Natural killer cell (primary cell): ENCODE data around the gene TNFAIP8L1. TPM values are rescaled to one million over a fixed set of nuclear protein-coding genes. Genes with fewer than 3 reads are reported as not detected.
A peak's percentile ranks its signal among the peaks of the same experiment; 100 is the strongest.

ENCODE experiments used
- ATAC-seq, 3 donors: fragments of 150-1000 bp in 2 of 3; fragments of 200-7000 bp in 1 of 3; cut with Tn5 transposase; 1 replicate in 1 of 3; 2 replicates in 2 of 3; pipeline ENCODE4 v1.10.0; 2021; ENCODE audit warnings: mild to moderate bottlenecking in 2 of 3, moderate library complexity in 2 of 3
- DNase-seq, 2 donors: peaks; one replicate each; pipeline versions ENCODE4 v3.0.0 to v3.0.0-alpha.2; 2013 to 2021; ENCODE audit warnings: mixed read lengths in 1 of 2
- H3K27ac ChIP-seq: one replicate; pipeline ENCODE4 v1.5.1; 2013; ENCODE audit warnings: mild to moderate bottlenecking, low read length
- H3K27me3 ChIP-seq: one replicate; pipeline ENCODE4 v1.6.1; 2013; ENCODE audit warnings: low read length; ENCODE audit not compliant: control insufficient read depth, insufficient read depth
- H3K36me3 ChIP-seq: one replicate; pipeline ENCODE4 v1.6.1; 2013; ENCODE audit warnings: low read length; ENCODE audit not compliant: control insufficient read depth, insufficient read depth
- H3K4me1 ChIP-seq: one replicate; pipeline ENCODE4 v1.6.1; 2013; ENCODE audit warnings: low read length; ENCODE audit not compliant: control insufficient read depth, insufficient read depth
- H3K4me3 ChIP-seq: one replicate; pipeline ENCODE4 v1.5.1; 2013; ENCODE audit warnings: low read length
- H3K9me3 ChIP-seq: one replicate; pipeline ENCODE4 v1.6.1; 2013; ENCODE audit warnings: low read length; ENCODE audit not compliant: control insufficient read depth, insufficient read depth
- H3K27ac Mint-ChIP-seq, 2 donors: one replicate each; pipeline ENCODE4 v1.8.0; 2022; ENCODE audit warnings: mild to moderate bottlenecking in 2 of 2, mixed read lengths in 2 of 2, moderate library complexity in 1 of 2
- H3K27me3 Mint-ChIP-seq, 2 donors: one replicate each; pipeline ENCODE4 v1.8.0; 2022; ENCODE audit warnings: low read depth in 2 of 2, mixed read lengths in 2 of 2
- H3K36me3 Mint-ChIP-seq: one replicate; pipeline ENCODE4 v1.8.0; 2022; ENCODE audit warnings: mixed read lengths
- H3K4me1 Mint-ChIP-seq, 2 donors: one replicate each; pipeline ENCODE4 v1.8.0; 2022; ENCODE audit warnings: mixed read lengths in 2 of 2
- H3K4me3 Mint-ChIP-seq: one replicate; pipeline ENCODE4 v1.8.0; 2022; ENCODE audit warnings: mild to moderate bottlenecking, moderate library complexity, mixed read lengths
- H3K9me3 Mint-ChIP-seq, 2 donors: one replicate each; pipeline ENCODE4 v1.8.0; 2022; ENCODE audit warnings: mixed read lengths in 2 of 2
- CTCF ChIP-seq: fragments of 200-600 bp; IDR thresholded peaks from one replicate; pipeline ENCODE4 v1.8.0; 2022; ENCODE audit warnings: antibody characterized with exemption
- WGBS: methylation state at CpG from one replicate; pipeline ENCODE4 v1.1.7; 2013; ENCODE audit warnings: missing lambda C conversion rate; ENCODE audit not compliant: insufficient coverage; 5-methylcytosine and 5-hydroxymethylcytosine counted together
- intact Hi-C: fragments of 100-400 bp; cut with micrococcal nuclease; formaldehyde crosslinking; loops from one replicate; pipeline ENCODE4 v1.14.2; 2022
- total RNA-seq, 4 donors: library from RNA; stranded (reverse); fragments of 120-200 nt in 1 of 4; gene quantifications; one replicate each; pipeline versions ENCODE4 v1.2.3 to v1.2.4, GENCODE V29; 2013 to 2022

The TNFAIP8L1 gene
- total RNA-seq, 3 donors from 2014 or later (not counting 1 experiment from before 2014, with no cell fraction given): 8.5 to 13.5 (median 13.3) TPM

- no peak for ATAC-seq
- DNase-seq: no peak
- Mint-ChIP-seq H3K27me3 (no peaks in the 10 kb centered on the region), H3K4me3 (peak overlapping the region; percentile 59), H3K4me1 (peaks cover 17 to 36% of the 10 kb centered on the region in 2 donors), H3K9me3 (no peaks in the 10 kb centered on the region), H3K27ac (peak overlapping the region in 1 of 2 donors; percentile 38), H3K36me3 (no peaks in the 10 kb centered on the region)
- H3K36me3 ChIP-seq: no peaks in the 10 kb centered on the region
- peaks cover 50% of the 10 kb centered on the region for H3K4me1 ChIP-seq
- H3K27me3 ChIP-seq: no peaks in the 10 kb centered on the region
- no peak overlapping the region for H3K4me3 ChIP-seq
- no peak for TF ChIP-seq CTCF
- no peak overlapping the region for H3K27ac ChIP-seq
- intact Hi-C loops: loop anchor here (1.0 to 5.0 kb wide), 3 partner anchors 39 to 71 kb away; no protein-coding TSS in a partner anchor
- no peaks in the 10 kb centered on the region for H3K9me3 ChIP-seq
- 75% methylated on average over 8 of the region's 8 CpGs for WGBS
These were observed 2.6 kb upstream of the TNFAIP8L1 start for GRCh38 chr19:4636761-4637160.

- Histone ChIP-seq H3K27me3 (no peaks in the 10 kb centered on the region), H3K9me3 (no peaks in the 10 kb centered on the region), H3K27ac (peak overlapping the region; percentile 91), H3K36me3 (no peaks in the 10 kb centered on the region), H3K4me1 (peaks cover 47% of the 10 kb centered on the region), H3K4me3 (no peak overlapping the region)
- Mint-ChIP-seq H3K36me3 (no peaks in the 10 kb centered on the region), H3K27ac (peak overlapping the region; percentile 94 to 99), H3K4me3 (peak overlapping the region; percentile 17), H3K4me1 (peaks cover 13 to 32% of the 10 kb centered on the region in 2 donors), H3K27me3 (no peaks in the 10 kb centered on the region), H3K9me3 (no peaks in the 10 kb centered on the region)
- ATAC-seq (no peak), DNase-seq (peak in 1 of 2 donors; percentile 36)
- intact Hi-C loops: loop anchor here (5.0 kb wide), 1 partner anchor 41 kb away; no protein-coding TSS in a partner anchor
- TF ChIP-seq CTCF: no peak
- 88% methylated on average over 11 of the region's 11 CpGs for WGBS
These were observed 999 bp upstream of the TNFAIP8L1 start for GRCh38 chr19:4638317-4638716.

GRCh38 chr19:4639531-4640246 lies 373 bp downstream of the TNFAIP8L1 start:
- Histone ChIP-seq H3K27me3 (no peaks in the 10 kb centered on the region), H3K9me3 (no peaks in the 10 kb centered on the region), H3K27ac (peak overlapping the region; percentile 24), H3K4me1 (peaks cover 42% of the 10 kb centered on the region), H3K4me3 (peak overlapping the region; percentile 78), H3K36me3 (no peaks in the 10 kb centered on the region)
- intact Hi-C loops: loop anchor here (5.0 kb wide), 1 partner anchor 42 kb away; no protein-coding TSS in a partner anchor
- WGBS: 6% methylated on average over 38 of the region's 39 CpGs
- ATAC-seq: no peak
- H3K36me3 Mint-ChIP-seq: no peaks in the 10 kb centered on the region
- peak overlapping the region; percentile 94 to 99 for H3K27ac Mint-ChIP-seq
- H3K9me3 Mint-ChIP-seq: no peaks in the 10 kb centered on the region
- DNase-seq: no peak
- H3K4me1 Mint-ChIP-seq: peaks cover 9 to 20% of the 10 kb centered on the region in 2 donors
- H3K27me3 Mint-ChIP-seq: no peaks in the 10 kb centered on the region
- peak overlapping the region; percentile 96 for H3K4me3 Mint-ChIP-seq
- no peak for TF ChIP-seq CTCF
